Measurements from ENCODE around the gene PPP2R2C.

PPP2R2C gene

GRCh38 chr4:6410068-6410467, 62.3 kb downstream of the PPP2R2C start:
- in situ Hi-C loops (cut with MboI; ENCODE audit: low sequenced_read_pairs, unreplicated experiment), result no loop called here
- DNase-seq (ENCODE audit: low spot score), result no peak
- no peak for TF ChIP-seq CTCF (IDR thresholded peaks at IDR 0.05; ENCODE audit: borderline replicate concordance, control extremely low read depth, extremely low read depth, insufficient read depth, missing control alignments)

DNA sequence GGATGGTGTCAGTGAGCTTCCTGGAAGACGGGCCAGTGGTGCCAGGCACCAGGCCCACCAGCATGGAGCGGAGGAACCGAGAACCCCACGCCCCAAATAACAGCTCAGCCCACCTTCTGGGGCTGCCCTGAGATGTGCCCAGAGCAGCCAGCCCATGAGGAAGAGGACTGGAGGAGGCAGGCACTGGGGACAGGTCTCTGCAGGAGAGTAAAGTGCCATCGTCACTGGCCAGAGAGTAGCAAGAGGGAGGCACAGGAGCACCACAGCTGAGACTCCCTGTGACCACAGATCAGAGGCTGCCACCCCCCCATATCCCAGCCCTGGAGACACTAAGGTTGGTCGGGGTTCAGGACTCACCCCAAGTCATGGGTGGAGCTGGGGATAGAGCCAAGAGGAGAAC, 63.0 kb downstream of the PPP2R2C start:
- TF ChIP-seq CTCF (IDR thresholded peaks at IDR 0.05; ENCODE audit: borderline replicate concordance, control extremely low read depth, extremely low read depth, insufficient read depth, missing control alignments), result no peak
- in situ Hi-C loops (cut with MboI; ENCODE audit: low sequenced_read_pairs, unreplicated experiment), result no loop called here
- DNase-seq (ENCODE audit: low spot score), result no peak

DNA sequence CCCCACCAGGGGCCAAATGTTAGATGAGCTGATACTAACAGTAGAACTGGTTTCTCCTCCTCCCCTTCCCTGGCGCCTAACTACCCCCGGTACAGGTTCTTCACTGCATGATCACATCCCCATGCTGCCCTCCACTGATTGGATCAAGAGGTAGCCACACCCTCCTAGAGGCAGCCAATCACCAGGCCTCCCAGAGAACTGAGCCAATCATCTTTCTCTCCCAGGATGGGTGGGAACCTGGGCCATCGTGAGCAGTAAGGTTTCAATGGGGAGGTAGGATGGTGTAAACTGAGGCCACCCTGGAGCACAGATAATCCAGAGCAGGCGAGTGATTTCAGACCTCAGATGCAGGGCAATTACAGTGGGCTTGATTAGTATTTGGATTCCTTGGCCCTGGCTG, 64.2 kb downstream of the PPP2R2C start:
- DNase-seq (ENCODE audit: low spot score), result no peak
- in situ Hi-C loops (cut with MboI; ENCODE audit: low sequenced_read_pairs, unreplicated experiment), result no loop called here

GRCh38 chr4:6405397-6405706, 67.1 kb downstream of the PPP2R2C start:
- in situ Hi-C loops (cut with MboI; ENCODE audit: low sequenced_read_pairs, unreplicated experiment), result no loop called here
- TF ChIP-seq CTCF (IDR thresholded peaks at IDR 0.05; ENCODE audit: borderline replicate concordance, control extremely low read depth, extremely low read depth, insufficient read depth, missing control alignments), result no peak
- DNase-seq (ENCODE audit: low spot score), result no peak

More for the DNA sequence above, 64.2 kb downstream of the PPP2R2C start:
- no peak for TF ChIP-seq CTCF (IDR thresholded peaks at IDR 0.05; ENCODE audit: borderline replicate concordance, control extremely low read depth, extremely low read depth, insufficient read depth, missing control alignments)

GRCh38 chr4:6404611-6405396, 67.6 kb downstream of the PPP2R2C start:
- in situ Hi-C loops (cut with MboI; ENCODE audit: low sequenced_read_pairs, unreplicated experiment), result no loop called here
- no peak for TF ChIP-seq CTCF (IDR thresholded peaks at IDR 0.05; ENCODE audit: borderline replicate concordance, control extremely low read depth, extremely low read depth, insufficient read depth, missing control alignments)
- DNase-seq (ENCODE audit: low spot score), result no peak

- TF ChIP-seq CTCF (IDR thresholded peaks at IDR 0.05; ENCODE audit: borderline replicate concordance, control extremely low read depth, extremely low read depth, insufficient read depth, missing control alignments), result no peak
- in situ Hi-C loops (cut with MboI; ENCODE audit: low sequenced_read_pairs, unreplicated experiment), result no loop called here
- no peak for DNase-seq (ENCODE audit: low spot score)
Observed at GRCh38 chr4:6403400-6403685, 69.1 kb downstream of the PPP2R2C start.
